ENCODE results near the gene GAB1.

Gene GAB1

DNA sequence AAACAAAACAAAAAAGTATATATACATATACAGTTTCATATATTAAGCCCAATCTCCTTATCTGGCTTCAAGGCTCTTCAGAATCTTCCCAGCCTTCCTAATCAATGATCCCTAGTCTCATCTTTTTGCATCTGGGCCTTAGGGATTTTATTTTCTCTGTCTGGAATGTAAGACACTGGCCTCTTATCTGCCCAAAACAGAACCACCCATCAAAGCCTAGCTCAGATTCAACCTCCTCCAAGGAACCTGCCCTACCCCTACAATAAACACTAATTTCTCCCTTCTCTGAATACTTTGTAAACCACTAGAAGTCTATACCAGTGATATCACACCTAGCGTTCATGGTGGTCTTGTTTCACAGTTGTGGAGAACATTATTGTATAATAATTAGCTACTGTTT lies 23.2 kb upstream of the GAB1 start (continued):
- TF ChIP-seq, protein P1, sequence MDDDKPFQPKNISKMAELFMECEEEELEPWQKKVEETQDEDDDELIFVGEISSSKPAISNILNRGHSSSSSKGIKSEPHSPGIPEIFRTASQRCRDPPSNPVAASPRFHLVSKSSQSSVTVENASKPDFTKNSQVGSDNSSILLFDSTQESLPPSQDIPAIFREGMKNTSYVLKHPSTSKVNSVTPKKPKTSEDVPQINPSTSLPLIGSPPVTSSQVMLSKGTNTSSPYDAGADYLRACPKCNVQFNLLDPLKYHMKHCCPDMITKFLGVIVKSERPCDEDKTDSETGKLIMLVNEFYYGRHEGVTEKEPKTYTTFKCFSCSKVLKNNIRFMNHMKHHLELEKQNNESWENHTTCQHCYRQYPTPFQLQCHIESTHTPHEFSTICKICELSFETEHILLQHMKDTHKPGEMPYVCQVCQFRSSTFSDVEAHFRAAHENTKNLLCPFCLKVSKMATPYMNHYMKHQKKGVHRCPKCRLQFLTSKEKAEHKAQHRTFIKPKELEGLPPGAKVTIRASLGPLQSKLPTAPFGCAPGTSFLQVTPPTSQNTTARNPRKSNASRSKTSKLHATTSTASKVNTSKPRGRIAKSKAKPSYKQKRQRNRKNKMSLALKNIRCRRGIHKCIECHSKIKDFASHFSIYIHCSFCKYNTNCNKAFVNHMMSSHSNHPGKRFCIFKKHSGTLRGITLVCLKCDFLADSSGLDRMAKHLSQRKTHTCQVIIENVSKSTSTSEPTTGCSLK (tag by site-specific recombination; IDR thresholded peaks at IDR 0.05) = no peak

DNA sequence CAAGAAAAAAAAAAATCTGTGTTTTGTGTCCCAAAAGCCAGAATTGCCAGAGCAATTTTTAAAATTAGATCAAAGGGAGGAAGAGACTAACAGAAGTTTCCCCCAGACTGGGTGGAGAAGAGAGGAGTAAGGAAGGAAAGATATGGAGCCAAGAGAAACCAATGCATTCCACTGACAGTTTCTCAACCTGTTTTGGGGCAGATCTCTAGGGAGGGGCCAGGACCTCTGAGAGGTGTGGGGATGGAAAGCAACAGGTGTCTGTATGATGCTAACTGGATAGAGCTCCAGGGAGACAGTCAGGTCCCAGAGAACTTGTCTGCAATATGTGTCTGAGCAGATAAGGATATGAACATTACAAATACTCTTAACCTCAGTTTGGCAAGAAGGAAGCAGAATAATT lies 22.7 kb upstream of the GAB1 start:
- TF ChIP-seq SCRT2 (tag by site-specific recombination; IDR thresholded peaks at IDR 0.05) (peak; percentile 60; the same call in 1 of the 2 replicates), SP2 (tag by site-specific recombination; IDR thresholded peaks at IDR 0.05) (no peak), OSR2 (tag by site-specific recombination; IDR thresholded peaks at IDR 0.05) (no peak)
- ChIA-PET CTCF (no interaction called here), POLR2A (interaction anchor here (0.6 kb wide), 1 partner anchor 148 kb away, joined by 6 read pairs; no protein-coding TSS in a partner anchor)
- Histone ChIP-seq H3K9me3 (ENCODE audit: control insufficient read depth, insufficient read depth, low read depth, low read length) (no peaks in the 10 kb centered on the region), H3K4me3 (ENCODE audit: low read depth, low read length) (no peak overlapping the region), H3K27ac (ENCODE audit: extremely low read depth, low read depth, low read length) (no peak overlapping the region), H3K4me1 (ENCODE audit: control insufficient read depth, insufficient read depth, low read length) (no peaks in the 10 kb centered on the region), H3K36me3 (ENCODE audit: control insufficient read depth in 2 of 2, insufficient read depth in 1 of 2, low read length in 2 of 2) (no peaks in the 10 kb centered on the region)

DNA sequence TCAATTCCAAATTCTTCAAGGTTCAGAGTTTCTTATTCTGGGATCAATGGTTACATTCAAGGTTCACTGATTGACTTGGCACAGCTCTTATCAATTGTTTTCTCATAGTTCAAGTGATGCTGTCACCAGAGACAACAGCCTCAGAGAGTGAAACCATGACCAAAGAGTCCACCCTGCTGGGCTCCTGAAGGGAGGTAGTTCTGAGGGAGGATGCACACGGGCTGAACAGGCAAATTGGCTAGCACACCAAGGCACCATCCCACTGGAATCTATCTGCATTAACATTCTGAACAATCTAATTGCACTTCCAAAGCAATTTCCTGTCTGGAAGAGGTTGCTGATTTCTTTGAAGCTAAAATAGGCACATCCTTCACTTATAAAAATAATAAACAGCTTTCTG lies 16.6 kb upstream of the GAB1 start:
- TF ChIP-seq ZNF223 (tag by site-specific recombination; IDR thresholded peaks at IDR 0.05) = no peak
- TF ChIP-seq, protein P2, sequence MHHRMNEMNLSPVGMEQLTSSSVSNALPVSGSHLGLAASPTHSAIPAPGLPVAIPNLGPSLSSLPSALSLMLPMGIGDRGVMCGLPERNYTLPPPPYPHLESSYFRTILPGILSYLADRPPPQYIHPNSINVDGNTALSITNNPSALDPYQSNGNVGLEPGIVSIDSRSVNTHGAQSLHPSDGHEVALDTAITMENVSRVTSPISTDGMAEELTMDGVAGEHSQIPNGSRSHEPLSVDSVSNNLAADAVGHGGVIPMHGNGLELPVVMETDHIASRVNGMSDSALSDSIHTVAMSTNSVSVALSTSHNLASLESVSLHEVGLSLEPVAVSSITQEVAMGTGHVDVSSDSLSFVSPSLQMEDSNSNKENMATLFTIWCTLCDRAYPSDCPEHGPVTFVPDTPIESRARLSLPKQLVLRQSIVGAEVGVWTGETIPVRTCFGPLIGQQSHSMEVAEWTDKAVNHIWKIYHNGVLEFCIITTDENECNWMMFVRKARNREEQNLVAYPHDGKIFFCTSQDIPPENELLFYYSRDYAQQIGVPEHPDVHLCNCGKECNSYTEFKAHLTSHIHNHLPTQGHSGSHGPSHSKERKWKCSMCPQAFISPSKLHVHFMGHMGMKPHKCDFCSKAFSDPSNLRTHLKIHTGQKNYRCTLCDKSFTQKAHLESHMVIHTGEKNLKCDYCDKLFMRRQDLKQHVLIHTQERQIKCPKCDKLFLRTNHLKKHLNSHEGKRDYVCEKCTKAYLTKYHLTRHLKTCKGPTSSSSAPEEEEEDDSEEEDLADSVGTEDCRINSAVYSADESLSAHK (tag by site-specific recombination; IDR thresholded peaks at IDR 0.05) = no peak
- TF ChIP-seq ZNF155 (tag by site-specific recombination; IDR thresholded peaks at IDR 0.05) = no peak
- no peak for TF ChIP-seq ZNF514 (tag by site-specific recombination; IDR thresholded peaks at IDR 0.05)
- no peak for TF ChIP-seq OSR2 (tag by site-specific recombination; IDR thresholded peaks at IDR 0.05)
- TF ChIP-seq SP7 (tag by site-specific recombination; IDR thresholded peaks at IDR 0.05) = no peak
- no peak for TF ChIP-seq ZNF140 (tag by site-specific recombination; IDR thresholded peaks at IDR 0.05)
- no peak for TF ChIP-seq ZBTB48 (tag by site-specific recombination; IDR thresholded peaks at IDR 0.05)
- TF ChIP-seq, protein P3, sequence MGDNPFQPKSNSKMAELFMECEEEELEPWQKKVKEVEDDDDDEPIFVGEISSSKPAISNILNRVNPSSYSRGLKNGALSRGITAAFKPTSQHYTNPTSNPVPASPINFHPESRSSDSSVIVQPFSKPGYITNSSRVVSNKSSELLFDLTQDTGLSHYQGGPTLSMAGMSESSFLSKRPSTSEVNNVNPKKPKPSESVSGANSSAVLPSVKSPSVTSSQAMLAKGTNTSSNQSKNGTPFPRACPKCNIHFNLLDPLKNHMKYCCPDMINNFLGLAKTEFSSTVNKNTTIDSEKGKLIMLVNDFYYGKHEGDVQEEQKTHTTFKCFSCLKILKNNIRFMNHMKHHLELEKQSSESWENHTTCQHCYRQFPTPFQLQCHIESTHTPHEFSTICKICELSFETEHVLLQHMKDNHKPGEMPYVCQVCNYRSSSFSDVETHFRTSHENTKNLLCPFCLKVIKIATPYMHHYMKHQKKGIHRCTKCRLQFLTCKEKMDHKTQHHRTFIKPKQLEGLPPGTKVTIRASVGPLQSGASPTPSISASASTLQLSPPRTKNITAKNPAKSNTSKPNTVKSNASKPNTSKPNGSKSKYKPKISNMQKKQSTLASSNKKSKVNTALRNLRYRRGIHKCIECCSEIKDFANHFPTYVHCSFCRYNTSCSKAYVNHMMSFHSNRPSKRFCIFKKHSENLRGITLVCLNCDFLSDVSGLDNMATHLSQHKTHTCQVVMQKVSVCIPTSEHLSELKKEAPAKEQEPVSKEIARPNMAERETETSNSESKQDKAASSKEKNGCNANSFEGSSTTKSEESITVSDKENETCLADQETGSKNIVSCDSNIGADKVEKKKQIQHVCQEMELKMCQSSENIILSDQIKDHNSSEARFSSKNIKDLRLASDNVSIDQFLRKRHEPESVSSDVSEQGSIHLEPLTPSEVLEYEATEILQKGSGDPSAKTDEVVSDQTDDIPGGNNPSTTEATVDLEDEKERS (tag by site-specific recombination; IDR thresholded peaks at IDR 0.05) = no peak
- TF ChIP-seq, protein P4, sequence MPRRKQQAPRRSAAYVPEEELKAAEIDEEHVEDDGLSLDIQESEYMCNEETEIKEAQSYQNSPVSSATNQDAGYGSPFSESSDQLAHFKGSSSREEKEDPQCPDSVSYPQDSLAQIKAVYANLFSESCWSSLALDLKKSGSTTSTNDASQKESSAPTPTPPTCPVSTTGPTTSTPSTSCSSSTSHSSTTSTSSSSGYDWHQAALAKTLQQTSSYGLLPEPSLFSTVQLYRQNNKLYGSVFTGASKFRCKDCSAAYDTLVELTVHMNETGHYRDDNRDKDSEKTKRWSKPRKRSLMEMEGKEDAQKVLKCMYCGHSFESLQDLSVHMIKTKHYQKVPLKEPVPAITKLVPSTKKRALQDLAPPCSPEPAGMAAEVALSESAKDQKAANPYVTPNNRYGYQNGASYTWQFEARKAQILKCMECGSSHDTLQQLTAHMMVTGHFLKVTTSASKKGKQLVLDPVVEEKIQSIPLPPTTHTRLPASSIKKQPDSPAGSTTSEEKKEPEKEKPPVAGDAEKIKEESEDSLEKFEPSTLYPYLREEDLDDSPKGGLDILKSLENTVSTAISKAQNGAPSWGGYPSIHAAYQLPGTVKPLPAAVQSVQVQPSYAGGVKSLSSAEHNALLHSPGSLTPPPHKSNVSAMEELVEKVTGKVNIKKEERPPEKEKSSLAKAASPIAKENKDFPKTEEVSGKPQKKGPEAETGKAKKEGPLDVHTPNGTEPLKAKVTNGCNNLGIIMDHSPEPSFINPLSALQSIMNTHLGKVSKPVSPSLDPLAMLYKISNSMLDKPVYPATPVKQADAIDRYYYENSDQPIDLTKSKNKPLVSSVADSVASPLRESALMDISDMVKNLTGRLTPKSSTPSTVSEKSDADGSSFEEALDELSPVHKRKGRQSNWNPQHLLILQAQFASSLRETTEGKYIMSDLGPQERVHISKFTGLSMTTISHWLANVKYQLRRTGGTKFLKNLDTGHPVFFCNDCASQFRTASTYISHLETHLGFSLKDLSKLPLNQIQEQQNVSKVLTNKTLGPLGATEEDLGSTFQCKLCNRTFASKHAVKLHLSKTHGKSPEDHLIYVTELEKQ (tag by site-specific recombination; IDR thresholded peaks at IDR 0.05; ENCODE audit: borderline replicate concordance) = no peak
- TF ChIP-seq, protein P5, sequence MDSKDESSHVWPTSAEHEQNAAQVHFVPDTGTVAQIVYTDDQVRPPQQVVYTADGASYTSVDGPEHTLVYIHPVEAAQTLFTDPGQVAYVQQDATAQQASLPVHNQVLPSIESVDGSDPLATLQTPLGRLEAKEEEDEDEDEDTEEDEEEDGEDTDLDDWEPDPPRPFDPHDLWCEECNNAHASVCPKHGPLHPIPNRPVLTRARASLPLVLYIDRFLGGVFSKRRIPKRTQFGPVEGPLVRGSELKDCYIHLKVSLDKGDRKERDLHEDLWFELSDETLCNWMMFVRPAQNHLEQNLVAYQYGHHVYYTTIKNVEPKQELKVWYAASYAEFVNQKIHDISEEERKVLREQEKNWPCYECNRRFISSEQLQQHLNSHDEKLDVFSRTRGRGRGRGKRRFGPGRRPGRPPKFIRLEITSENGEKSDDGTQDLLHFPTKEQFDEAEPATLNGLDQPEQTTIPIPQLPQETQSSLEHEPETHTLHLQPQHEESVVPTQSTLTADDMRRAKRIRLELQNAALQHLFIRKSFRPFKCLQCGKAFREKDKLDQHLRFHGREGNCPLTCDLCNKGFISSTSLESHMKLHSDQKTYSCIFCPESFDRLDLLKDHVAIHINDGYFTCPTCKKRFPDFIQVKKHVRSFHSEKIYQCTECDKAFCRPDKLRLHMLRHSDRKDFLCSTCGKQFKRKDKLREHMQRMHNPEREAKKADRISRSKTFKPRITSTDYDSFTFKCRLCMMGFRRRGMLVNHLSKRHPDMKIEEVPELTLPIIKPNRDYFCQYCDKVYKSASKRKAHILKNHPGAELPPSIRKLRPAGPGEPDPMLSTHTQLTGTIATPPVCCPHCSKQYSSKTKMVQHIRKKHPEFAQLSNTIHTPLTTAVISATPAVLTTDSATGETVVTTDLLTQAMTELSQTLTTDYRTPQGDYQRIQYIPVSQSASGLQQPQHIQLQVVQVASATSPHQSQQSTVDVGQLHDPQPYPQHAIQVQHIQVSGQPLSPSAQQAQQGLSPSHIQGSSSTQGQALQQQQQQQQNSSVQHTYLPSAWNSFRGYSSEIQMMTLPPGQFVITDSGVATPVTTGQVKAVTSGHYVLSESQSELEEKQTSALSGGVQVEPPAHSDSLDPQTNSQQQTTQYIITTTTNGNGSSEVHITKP (tag by site-specific recombination; IDR thresholded peaks at IDR 0.05) = no peak
- TF ChIP-seq, protein P6, sequence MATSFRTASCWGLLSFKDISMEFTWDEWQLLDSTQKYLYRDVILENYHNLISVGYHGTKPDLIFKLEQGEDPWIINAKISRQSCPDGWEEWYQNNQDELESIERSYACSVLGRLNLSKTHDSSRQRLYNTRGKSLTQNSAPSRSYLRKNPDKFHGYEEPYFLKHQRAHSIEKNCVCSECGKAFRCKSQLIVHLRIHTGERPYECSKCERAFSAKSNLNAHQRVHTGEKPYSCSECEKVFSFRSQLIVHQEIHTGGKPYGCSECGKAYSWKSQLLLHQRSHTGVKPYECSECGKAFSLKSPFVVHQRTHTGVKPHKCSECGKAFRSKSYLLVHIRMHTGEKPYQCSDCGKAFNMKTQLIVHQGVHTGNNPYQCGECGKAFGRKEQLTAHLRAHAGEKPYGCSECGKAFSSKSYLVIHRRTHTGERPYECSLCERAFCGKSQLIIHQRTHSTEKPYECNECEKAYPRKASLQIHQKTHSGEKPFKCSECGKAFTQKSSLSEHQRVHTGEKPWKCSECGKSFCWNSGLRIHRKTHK (tag by site-specific recombination; IDR thresholded peaks at IDR 0.05) = no peak
- no peak for TF ChIP-seq ZNF138 (tag by site-specific recombination; IDR thresholded peaks at IDR 0.05; ENCODE audit: borderline replicate concordance)
- CTCF ChIA-PET = interaction anchor here (1.1 kb wide), 1 partner anchor 89 kb away, joined by 4 read pairs; no protein-coding TSS in a partner anchor
- Histone ChIP-seq H3K4me3 (ENCODE audit: low read depth, low read length) (no peak overlapping the region), H3K27ac (ENCODE audit: extremely low read depth, low read depth, low read length) (no peak overlapping the region), H3K36me3 (ENCODE audit: control insufficient read depth in 2 of 2, insufficient read depth in 1 of 2, low read length in 2 of 2) (no peaks in the 10 kb centered on the region), H3K4me1 (ENCODE audit: control insufficient read depth, insufficient read depth, low read length) (no peaks in the 10 kb centered on the region), H3K9me3 (ENCODE audit: control insufficient read depth, insufficient read depth, low read depth, low read length) (no peaks in the 10 kb centered on the region)
- POLR2A ChIA-PET = no interaction called here
